ENCODE results near the gene CUL7. TPM values are rescaled to one million over a fixed set of nuclear protein-coding genes. Genes with fewer than 3 reads are reported as not detected.
A peak's percentile ranks its signal among the peaks of the same experiment; 100 is the strongest.

Gene CUL7
- total and polyA plus RNA-seq, 9 of the 15 experiments (the other 6 are each of a cell fraction or from before 2014, with no cell fraction given) = 0.44 to 20.1 (median 8.6) TPM

- 0 out of 4 replicates have a peak, but pooled peaks of 1 of the 2 experiments have one; percentile 25 for TF ChIP-seq MAZ (CRISPR knock-in tag; conservative IDR thresholded peaks at IDR 0.05 in 1 of 2, IDR thresholded peaks at IDR 0.05 in 1 of 2)
- TF ChIP-seq ZNF655 (CRISPR knock-in tag; IDR thresholded peaks at IDR 0.05) = no peak
- TF ChIP-seq MXD1 (CRISPR knock-in tag; IDR thresholded peaks at IDR 0.05; ENCODE audit: borderline replicate concordance, poor library complexity, severe bottlenecking) = no peak
- no peak for TF ChIP-seq GTF2B (IDR thresholded peaks at IDR 0.05; ENCODE audit: extremely low read depth, insufficient read length)
- TF ChIP-seq ATF6 (CRISPR knock-in tag; IDR thresholded peaks at IDR 0.05) = no peak
- no peak for TF ChIP-seq SMARCA5 (IDR thresholded peaks at IDR 0.05)
- no peak for TF ChIP-seq RBBP5 (IDR thresholded peaks at IDR 0.05; ENCODE audit: borderline replicate concordance, insufficient read depth, low read length, poor library complexity, severe bottlenecking)
- no peak for TF ChIP-seq ZNF639 (CRISPR knock-in tag; conservative IDR thresholded peaks at IDR 0.05 in 1 of 2, IDR thresholded peaks at IDR 0.05 in 1 of 2)
- TF ChIP-seq EWSR1 (IDR thresholded peaks at IDR 0.05; ENCODE audit: borderline replicate concordance, low read depth, partially characterized antibody) = no peak
- TF ChIP-seq TRIM24 (IDR thresholded peaks at IDR 0.05) = no peak
- TF ChIP-seq BACH1 (tag; IDR thresholded peaks at IDR 0.05) = no peak
Measured at GRCh38 chr6:43096451-43097097, 42.9 kb upstream of the CUL7 start (continued).
